ENCODE results near the gene SFT2D3. TPM values are rescaled to one million over a fixed set of nuclear protein-coding genes. Genes with fewer than 3 reads are reported as not detected.

SFT2D3 gene
- total and polyA plus RNA-seq, 2 of the 13 experiments (the other 11 are each of a cell fraction or from before 2014, with no cell fraction given) = 8.3 to 9.4 TPM

GRCh38 chr2:127701193-127701650 is at the start of gene SFT2D3 (continued):
- peak in 1 of 2 experiments; percentile 74; a peak in 2 of 4 replicates for TF ChIP-seq REST (IDR thresholded peaks at IDR 0.05; ENCODE audit: borderline replicate concordance in 1 of 2, low read depth in 1 of 2, low read length in 2 of 2)
- TF ChIP-seq PITX1 (CRISPR knock-in tag; IDR thresholded peaks at IDR 0.05) = no peak
- no peak for TF ChIP-seq ZNF234 (CRISPR knock-in tag; conservative IDR thresholded peaks at IDR 0.05)
- peak; percentile 88; the same call in 1 of the 2 replicates for TF ChIP-seq XBP1 (CRISPR knock-in tag; IDR thresholded peaks at IDR 0.05)
- TF ChIP-seq ZNF337 (CRISPR knock-in tag; IDR thresholded peaks at IDR 0.05; ENCODE audit: borderline replicate concordance, low read depth) = no peak
- TF ChIP-seq, protein P1, sequence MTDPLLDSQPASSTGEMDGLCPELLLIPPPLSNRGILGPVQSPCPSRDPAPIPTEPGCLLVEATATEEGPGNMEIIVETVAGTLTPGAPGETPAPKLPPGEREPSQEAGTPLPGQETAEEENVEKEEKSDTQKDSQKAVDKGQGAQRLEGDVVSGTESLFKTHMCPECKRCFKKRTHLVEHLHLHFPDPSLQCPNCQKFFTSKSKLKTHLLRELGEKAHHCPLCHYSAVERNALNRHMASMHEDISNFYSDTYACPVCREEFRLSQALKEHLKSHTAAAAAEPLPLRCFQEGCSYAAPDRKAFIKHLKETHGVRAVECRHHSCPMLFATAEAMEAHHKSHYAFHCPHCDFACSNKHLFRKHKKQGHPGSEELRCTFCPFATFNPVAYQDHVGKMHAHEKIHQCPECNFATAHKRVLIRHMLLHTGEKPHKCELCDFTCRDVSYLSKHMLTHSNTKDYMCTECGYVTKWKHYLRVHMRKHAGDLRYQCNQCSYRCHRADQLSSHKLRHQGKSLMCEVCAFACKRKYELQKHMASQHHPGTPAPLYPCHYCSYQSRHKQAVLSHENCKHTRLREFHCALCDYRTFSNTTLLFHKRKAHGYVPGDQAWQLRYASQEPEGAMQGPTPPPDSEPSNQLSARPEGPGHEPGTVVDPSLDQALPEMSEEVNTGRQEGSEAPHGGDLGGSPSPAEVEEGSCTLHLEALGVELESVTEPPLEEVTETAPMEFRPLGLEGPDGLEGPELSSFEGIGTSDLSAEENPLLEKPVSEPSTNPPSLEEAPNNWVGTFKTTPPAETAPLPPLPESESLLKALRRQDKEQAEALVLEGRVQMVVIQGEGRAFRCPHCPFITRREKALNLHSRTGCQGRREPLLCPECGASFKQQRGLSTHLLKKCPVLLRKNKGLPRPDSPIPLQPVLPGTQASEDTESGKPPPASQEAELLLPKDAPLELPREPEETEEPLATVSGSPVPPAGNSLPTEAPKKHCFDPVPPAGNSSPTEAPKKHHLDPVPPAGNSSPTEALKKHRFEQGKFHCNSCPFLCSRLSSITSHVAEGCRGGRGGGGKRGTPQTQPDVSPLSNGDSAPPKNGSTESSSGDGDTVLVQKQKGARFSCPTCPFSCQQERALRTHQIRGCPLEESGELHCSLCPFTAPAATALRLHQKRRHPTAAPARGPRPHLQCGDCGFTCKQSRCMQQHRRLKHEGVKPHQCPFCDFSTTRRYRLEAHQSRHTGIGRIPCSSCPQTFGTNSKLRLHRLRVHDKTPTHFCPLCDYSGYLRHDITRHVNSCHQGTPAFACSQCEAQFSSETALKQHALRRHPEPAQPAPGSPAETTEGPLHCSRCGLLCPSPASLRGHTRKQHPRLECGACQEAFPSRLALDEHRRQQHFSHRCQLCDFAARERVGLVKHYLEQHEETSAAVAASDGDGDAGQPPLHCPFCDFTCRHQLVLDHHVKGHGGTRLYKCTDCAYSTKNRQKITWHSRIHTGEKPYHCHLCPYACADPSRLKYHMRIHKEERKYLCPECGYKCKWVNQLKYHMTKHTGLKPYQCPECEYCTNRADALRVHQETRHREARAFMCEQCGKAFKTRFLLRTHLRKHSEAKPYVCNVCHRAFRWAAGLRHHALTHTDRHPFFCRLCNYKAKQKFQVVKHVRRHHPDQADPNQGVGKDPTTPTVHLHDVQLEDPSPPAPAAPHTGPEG (CRISPR knock-in tag; IDR thresholded peaks at IDR 0.05) = 0 out of 2 replicates have a peak, but pooled peaks have one; percentile 26
- TF ChIP-seq, protein P2, sequence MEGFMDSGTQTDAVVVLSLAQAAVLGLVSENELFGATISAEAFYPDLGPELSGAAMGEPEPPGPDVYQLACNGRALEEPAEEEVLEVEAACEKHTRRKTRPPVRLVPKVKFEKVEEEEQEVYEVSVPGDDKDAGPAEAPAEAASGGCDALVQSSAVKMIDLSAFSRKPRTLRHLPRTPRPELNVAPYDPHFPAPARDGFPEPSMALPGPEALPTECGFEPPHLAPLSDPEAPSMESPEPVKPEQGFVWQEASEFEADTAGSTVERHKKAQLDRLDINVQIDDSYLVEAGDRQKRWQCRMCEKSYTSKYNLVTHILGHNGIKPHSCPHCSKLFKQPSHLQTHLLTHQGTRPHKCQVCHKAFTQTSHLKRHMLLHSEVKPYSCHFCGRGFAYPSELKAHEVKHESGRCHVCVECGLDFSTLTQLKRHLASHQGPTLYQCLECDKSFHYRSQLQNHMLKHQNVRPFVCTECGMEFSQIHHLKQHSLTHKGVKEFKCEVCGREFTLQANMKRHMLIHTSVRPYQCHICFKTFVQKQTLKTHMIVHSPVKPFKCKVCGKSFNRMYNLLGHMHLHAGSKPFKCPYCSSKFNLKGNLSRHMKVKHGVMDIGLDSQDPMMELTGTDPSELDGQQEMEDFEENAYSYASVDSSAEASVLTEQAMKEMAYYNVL (CRISPR knock-in tag; IDR thresholded peaks at IDR 0.05; ENCODE audit: borderline replicate concordance) = peak; percentile 80; the same call in 1 of the 2 replicates
- TF ChIP-seq GTF3A (CRISPR knock-in tag; conservative IDR thresholded peaks at IDR 0.05) = no peak
- TF ChIP-seq ZBTB38 (CRISPR knock-in tag; IDR thresholded peaks at IDR 0.05) = peak; percentile 82
- TF ChIP-seq ZSCAN9 (CRISPR knock-in tag; IDR thresholded peaks at IDR 0.05; ENCODE audit: borderline replicate concordance) = peak; percentile 96
- TF ChIP-seq AHDC1 (CRISPR knock-in tag; IDR thresholded peaks at IDR 0.05; ENCODE audit: borderline replicate concordance) = no peak

Data from HepG2 (cell line).